ENCODE results near the gene ARHGAP6. TPM values are rescaled to one million over a fixed set of nuclear protein-coding genes. Genes with fewer than 3 reads are reported as not detected.

The ARHGAP6 gene
- total and polyA plus RNA-seq, 9 of the 15 experiments (the other 6 are each of a cell fraction or from before 2014, with no cell fraction given), result 12.5 to 63.6 (median 41.8) TPM

GRCh38 chrX:11375614-11376119 lies 290.1 kb downstream of the ARHGAP6 start (continued):
- TF ChIP-seq DEAF1 (CRISPR knock-in tag; IDR thresholded peaks at IDR 0.05), result no peak
- no peak for TF ChIP-seq ZNF707 (CRISPR knock-in tag; conservative IDR thresholded peaks at IDR 0.05)
- TF ChIP-seq TFE3 (CRISPR knock-in tag; IDR thresholded peaks at IDR 0.05), result no peak
- peak in 1 of 2 experiments; percentile 68; a peak in 1 of 4 replicates for TF ChIP-seq TEAD1 (CRISPR knock-in tag; IDR thresholded peaks at IDR 0.05)
- no peak for TF ChIP-seq KDM4B (IDR thresholded peaks at IDR 0.05; ENCODE audit: borderline replicate concordance in 2 of 2, low read depth in 1 of 2)
- no peak for TF ChIP-seq PHTF2 (CRISPR knock-in tag; IDR thresholded peaks at IDR 0.05)
- no peak for TF ChIP-seq ZNF143 (CRISPR knock-in tag; IDR thresholded peaks at IDR 0.05)
- peak; percentile 88; the same call in 1 of the 2 replicates for TF ChIP-seq TRIM25 (IDR thresholded peaks at IDR 0.05; ENCODE audit: borderline replicate concordance)
- TF ChIP-seq CREBBP (IDR thresholded peaks at IDR 0.05; ENCODE audit: low read depth, low read length), result no peak
- 0 out of 2 replicates have a peak, but pooled peaks have one; percentile 59 for TF ChIP-seq ZNF197 (CRISPR knock-in tag; IDR thresholded peaks at IDR 0.05; ENCODE audit: low read depth)
- TF ChIP-seq ZNF512 (tag; IDR thresholded peaks at IDR 0.05), result peak; percentile 85; the same call in 1 of the 2 replicates
- TF ChIP-seq CCNT2 (IDR thresholded peaks at IDR 0.05; ENCODE audit: borderline replicate concordance, extremely low read depth, insufficient read length, low read depth, low read length), result peak; percentile 70
- no peak for TF ChIP-seq RAD21 (CRISPR knock-in tag; conservative IDR thresholded peaks at IDR 0.05 in 1 of 2, IDR thresholded peaks at IDR 0.05 in 1 of 2)
- TF ChIP-seq ARHGAP35 (IDR thresholded peaks at IDR 0.05; ENCODE audit: partially characterized antibody), result no peak
- TF ChIP-seq THRB (CRISPR knock-in tag; conservative IDR thresholded peaks at IDR 0.05), result peak; percentile 86; the same call in 1 of the 2 replicates
- peak; percentile 87 for TF ChIP-seq MTA2 (IDR thresholded peaks at IDR 0.05; ENCODE audit: low read depth)
- no peak for TF ChIP-seq MBD1 (CRISPR knock-in tag; IDR thresholded peaks at IDR 0.05)
